ENCODE measurements around the gene HBEGF.

The HBEGF gene

DNA sequence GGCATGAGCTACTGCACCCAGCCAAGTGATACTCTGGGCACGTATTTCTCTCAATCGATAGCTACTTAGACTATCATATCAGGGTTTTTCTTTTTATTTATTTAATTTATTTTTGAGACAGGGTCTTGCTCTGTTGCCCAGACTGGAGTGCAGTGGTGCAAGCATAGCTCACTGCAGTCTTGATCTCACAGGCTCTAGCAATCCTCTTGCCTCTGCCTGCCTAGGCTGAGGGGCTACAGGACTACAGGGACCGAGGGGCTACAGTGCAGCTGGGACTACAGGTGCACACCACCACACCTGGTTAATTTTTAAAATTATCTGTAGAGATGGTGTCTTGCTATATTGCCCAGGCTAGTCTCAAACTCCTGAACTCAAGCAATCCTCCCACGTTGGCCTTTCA is 34.9 kb upstream of the HBEGF start:
- H3K9ac ChIP-seq (ENCODE audit: low read length) = no peak overlapping the region
- WGBS (ENCODE audit: extremely low coverage, insufficient coverage, insufficient read length) = no CpG with 5 or more reads among the region's 4 CpGs
- H3K14ac ChIP-seq (ENCODE audit: low read length) = no peak overlapping the region
- no peaks in the 10 kb centered on the region for H3K36me3 ChIP-seq (ENCODE audit: control insufficient read depth in 1 of 2, insufficient read depth in 2 of 2, low read length in 2 of 2)
- no peak for DNase-seq
- no peak overlapping the region for H3K23ac ChIP-seq (ENCODE audit: low read length)
- H2BK12ac ChIP-seq (ENCODE audit: low read length) = no peak overlapping the region
- H2AFZ ChIP-seq (ENCODE audit: insufficient read depth, low read length, poor library complexity) = no peak overlapping the region
- no peaks in the 10 kb centered on the region for H3K4me1 ChIP-seq (ENCODE audit: control insufficient read depth in 1 of 2, insufficient read depth in 2 of 2, low read length in 2 of 2)
- H3K18ac ChIP-seq (ENCODE audit: low read length) = no peak overlapping the region
- no peak overlapping the region for H3K4ac ChIP-seq (ENCODE audit: low read depth, low read length)
- no peak overlapping the region for H2BK120ac ChIP-seq (ENCODE audit: insufficient read depth, low read length, poor library complexity)
- no peak overlapping the region for H4K8ac ChIP-seq (ENCODE audit: low read depth, low read length)
- H3K27me3 ChIP-seq (ENCODE audit: insufficient read depth, low read length) = no peaks in the 10 kb centered on the region
- H3K27ac ChIP-seq (ENCODE audit: low read depth, low read length) = no peak overlapping the region
- H3K79me2 ChIP-seq (ENCODE audit: control insufficient read depth, insufficient read depth, low read length, poor library complexity) = no peaks in the 10 kb centered on the region
- no peak overlapping the region for H4K91ac ChIP-seq (ENCODE audit: low read depth, low read length)
- H3K9me3 ChIP-seq (ENCODE audit: insufficient read depth, low read depth, low read length) = no peaks in the 10 kb centered on the region
- H2AK5ac ChIP-seq (ENCODE audit: low read length) = peak overlapping the region; percentile 14
- H3K4me3 ChIP-seq (ENCODE audit: low read depth, low read length) = no peak overlapping the region
- no peak overlapping the region for H4K12ac ChIP-seq (ENCODE audit: low read depth, low read length)
- H2BK5ac ChIP-seq (ENCODE audit: low read depth, low read length, poor library complexity) = no peak overlapping the region
- H3K79me1 ChIP-seq (ENCODE audit: low read length) = no peaks in the 10 kb centered on the region
- no peak overlapping the region for H3K4me2 ChIP-seq (ENCODE audit: low read length)

DNA sequence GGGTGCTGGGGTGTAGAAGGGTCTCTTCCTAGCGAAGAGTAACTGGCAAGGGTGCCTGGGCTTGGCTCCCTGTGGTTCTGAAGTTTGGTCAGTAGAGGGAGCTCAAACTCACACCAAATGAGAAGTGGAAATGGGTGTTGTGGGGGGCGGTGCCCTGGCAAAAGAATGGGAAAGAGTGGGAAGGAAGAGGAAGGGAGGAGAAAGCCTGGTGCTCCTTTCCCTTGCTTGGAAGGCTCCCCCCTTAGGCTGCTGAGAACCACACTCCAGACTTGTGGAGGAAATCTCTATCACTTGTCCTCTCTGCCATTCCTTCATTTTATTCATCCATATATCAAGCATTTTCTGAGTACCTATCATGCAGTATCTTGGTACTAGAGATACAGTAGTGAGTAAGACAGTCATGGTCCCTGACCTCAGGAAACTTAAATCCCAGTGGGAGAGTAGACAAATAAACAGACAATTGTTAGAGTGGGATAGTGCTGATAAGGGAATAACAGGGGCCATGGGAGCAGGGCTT is 26.6 kb upstream of the HBEGF start:
- Histone ChIP-seq H2BK12ac (ENCODE audit: low read length) (no peak overlapping the region), H3K14ac (ENCODE audit: low read length) (no peak overlapping the region), H3K79me2 (ENCODE audit: control insufficient read depth, insufficient read depth, low read length, poor library complexity) (no peaks in the 10 kb centered on the region), H4K12ac (ENCODE audit: low read depth, low read length) (no peak overlapping the region), H2BK5ac (ENCODE audit: low read depth, low read length, poor library complexity) (no peak overlapping the region), H2AK5ac (ENCODE audit: low read length) (no peak overlapping the region), H2AFZ (ENCODE audit: insufficient read depth, low read length, poor library complexity) (no peak overlapping the region), H3K27ac (ENCODE audit: low read depth, low read length) (no peak overlapping the region), H3K4ac (ENCODE audit: low read depth, low read length) (no peak overlapping the region), H4K8ac (ENCODE audit: low read depth, low read length) (peak overlapping the region; percentile 54), H3K9ac (ENCODE audit: low read length) (no peak overlapping the region), H3K9me3 (ENCODE audit: insufficient read depth, low read depth, low read length) (no peaks in the 10 kb centered on the region), H3K4me1 (ENCODE audit: control insufficient read depth in 1 of 2, insufficient read depth in 2 of 2, low read length in 2 of 2) (peaks cover 0 to 2% of the 10 kb centered on the region in 2 experiments), H3K36me3 (ENCODE audit: control insufficient read depth in 1 of 2, insufficient read depth in 2 of 2, low read length in 2 of 2) (no peaks in the 10 kb centered on the region), H3K4me2 (ENCODE audit: low read length) (no peak overlapping the region), H3K27me3 (ENCODE audit: insufficient read depth, low read length) (no peaks in the 10 kb centered on the region), H3K79me1 (ENCODE audit: low read length) (no peaks in the 10 kb centered on the region), H3K4me3 (ENCODE audit: low read depth, low read length) (no peak overlapping the region), H3K18ac (ENCODE audit: low read length) (no peak overlapping the region), H3K23ac (ENCODE audit: low read length) (no peak overlapping the region), H2BK120ac (ENCODE audit: insufficient read depth, low read length, poor library complexity) (no peak overlapping the region), H4K91ac (ENCODE audit: low read depth, low read length) (no peak overlapping the region)
- peak; percentile 46 to 79 for DNase-seq
- WGBS (ENCODE audit: extremely low coverage, insufficient coverage, insufficient read length) = no CpG with 5 or more reads among the region's 2 CpGs

DNA sequence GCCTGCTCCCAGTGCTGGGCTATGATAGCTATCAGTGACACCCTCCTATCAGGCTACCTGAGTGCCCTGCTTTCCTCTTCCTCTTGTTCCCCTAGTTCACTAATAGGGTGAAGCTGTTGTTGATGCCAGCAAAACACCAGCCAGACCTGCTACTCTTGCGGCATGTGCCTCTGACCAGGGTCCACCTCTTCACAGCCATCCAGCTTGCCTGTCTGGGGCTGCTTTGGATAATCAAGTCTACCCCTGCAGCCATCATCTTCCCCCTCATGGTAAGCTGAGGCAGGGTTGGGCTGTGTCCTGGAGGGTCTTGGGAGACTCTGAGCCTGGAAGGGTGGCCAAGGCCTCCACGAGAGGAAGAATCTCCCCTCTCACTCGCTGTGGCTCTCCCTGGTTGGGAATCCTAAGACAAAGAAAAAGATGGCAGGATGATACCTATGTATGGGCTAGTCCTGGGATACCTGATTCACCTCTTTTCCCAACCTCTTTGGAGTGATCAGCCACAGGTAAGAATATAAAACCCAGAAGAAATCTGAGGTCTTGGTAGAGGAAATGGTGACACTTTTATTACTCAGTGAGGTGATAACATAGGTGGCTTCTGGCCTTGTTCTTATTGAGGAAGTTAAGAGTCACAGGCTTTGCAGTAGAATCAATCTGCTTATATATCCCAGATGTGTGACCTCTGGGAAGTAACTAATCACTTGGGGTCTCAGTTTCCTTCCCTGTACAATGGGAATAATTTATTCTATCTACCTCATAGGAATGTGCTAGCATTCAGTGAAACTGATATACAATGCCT is 25.2 kb upstream of the HBEGF start:
- Histone ChIP-seq H3K18ac (ENCODE audit: low read length) (no peak overlapping the region), H4K8ac (ENCODE audit: low read depth, low read length) (no peak overlapping the region), H3K27me3 (ENCODE audit: insufficient read depth, low read length) (no peaks in the 10 kb centered on the region), H3K4me2 (ENCODE audit: low read length) (no peak overlapping the region), H4K12ac (ENCODE audit: low read depth, low read length) (no peak overlapping the region), H2AK5ac (ENCODE audit: low read length) (no peak overlapping the region), H3K4ac (ENCODE audit: low read depth, low read length) (no peak overlapping the region), H3K79me2 (ENCODE audit: control insufficient read depth, insufficient read depth, low read length, poor library complexity) (no peaks in the 10 kb centered on the region), H2BK5ac (ENCODE audit: low read depth, low read length, poor library complexity) (no peak overlapping the region), H3K36me3 (ENCODE audit: control insufficient read depth in 1 of 2, insufficient read depth in 2 of 2, low read length in 2 of 2) (no peaks in the 10 kb centered on the region), H3K14ac (ENCODE audit: low read length) (no peak overlapping the region), H2AFZ (ENCODE audit: insufficient read depth, low read length, poor library complexity) (no peak overlapping the region), H2BK120ac (ENCODE audit: insufficient read depth, low read length, poor library complexity) (no peak overlapping the region), H2BK12ac (ENCODE audit: low read length) (no peak overlapping the region), H4K91ac (ENCODE audit: low read depth, low read length) (no peak overlapping the region), H3K4me3 (ENCODE audit: low read depth, low read length) (no peak overlapping the region), H3K79me1 (ENCODE audit: low read length) (no peaks in the 10 kb centered on the region), H3K4me1 (ENCODE audit: control insufficient read depth in 1 of 2, insufficient read depth in 2 of 2, low read length in 2 of 2) (peaks cover 0 to 2% of the 10 kb centered on the region in 2 experiments), H3K27ac (ENCODE audit: low read depth, low read length) (no peak overlapping the region), H3K23ac (ENCODE audit: low read length) (no peak overlapping the region), H3K9ac (ENCODE audit: low read length) (no peak overlapping the region), H3K9me3 (ENCODE audit: insufficient read depth, low read depth, low read length) (no peaks in the 10 kb centered on the region)
- DNase-seq = no peak
- WGBS (ENCODE audit: extremely low coverage, insufficient coverage, insufficient read length) = no CpG with 5 or more reads among the region's 3 CpGs

DNA sequence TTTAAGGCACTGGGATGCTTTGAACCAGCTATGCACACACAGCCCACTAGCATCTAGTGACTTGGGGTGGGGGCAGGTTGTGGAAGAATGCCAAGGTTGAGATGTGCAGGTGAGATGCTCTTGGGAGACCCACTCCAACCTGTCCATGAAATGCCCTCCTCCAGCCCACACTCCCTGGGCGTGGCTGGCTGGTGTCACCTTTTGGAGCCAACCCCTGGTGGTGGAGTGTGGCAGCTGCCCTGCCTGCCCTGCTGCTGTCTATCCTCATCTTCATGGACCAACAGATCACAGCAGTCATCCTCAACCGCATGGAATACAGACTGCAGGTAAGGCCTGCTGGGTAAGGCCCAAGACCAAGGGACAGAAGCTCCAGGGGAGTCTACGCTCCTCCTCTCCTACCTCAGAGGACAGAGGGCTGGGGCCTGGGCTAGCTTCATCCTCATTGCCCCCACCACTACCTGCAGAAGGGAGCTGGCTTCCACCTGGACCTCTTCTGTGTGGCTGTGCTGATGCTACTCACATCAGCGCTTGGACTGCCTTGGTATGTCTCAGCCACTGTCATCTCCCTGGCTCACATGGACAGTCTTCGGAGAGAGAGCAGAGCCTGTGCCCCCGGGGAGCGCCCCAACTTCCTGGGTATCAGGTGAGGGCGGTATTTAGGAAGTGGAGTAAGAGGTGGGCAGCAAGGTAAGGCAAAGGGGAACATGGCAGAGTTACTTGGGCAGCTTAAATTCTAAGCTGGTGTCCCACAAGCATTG is 21.0 kb upstream of the HBEGF start:
- whole genome bisulfite sequencing (ENCODE audit: extremely low coverage, insufficient coverage, insufficient read length) = no CpG with 5 or more reads among the region's 8 CpGs
- H3K14ac ChIP-seq (ENCODE audit: low read length) = no peak overlapping the region
- no peak overlapping the region for H3K9ac ChIP-seq (ENCODE audit: low read length)
- no peak overlapping the region for H4K12ac ChIP-seq (ENCODE audit: low read depth, low read length)
- no peak overlapping the region for H4K8ac ChIP-seq (ENCODE audit: low read depth, low read length)
- H3K4me3 ChIP-seq (ENCODE audit: low read depth, low read length) = no peak overlapping the region
- H2BK120ac ChIP-seq (ENCODE audit: insufficient read depth, low read length, poor library complexity) = no peak overlapping the region
- no peak overlapping the region for H3K23ac ChIP-seq (ENCODE audit: low read length)
- H3K27me3 ChIP-seq (ENCODE audit: insufficient read depth, low read length) = no peaks in the 10 kb centered on the region
- H4K91ac ChIP-seq (ENCODE audit: low read depth, low read length) = no peak overlapping the region
- no peaks in the 10 kb centered on the region for H3K36me3 ChIP-seq (ENCODE audit: control insufficient read depth in 1 of 2, insufficient read depth in 2 of 2, low read length in 2 of 2)
- H3K4me2 ChIP-seq (ENCODE audit: low read length) = no peak overlapping the region
- H3K9me3 ChIP-seq (ENCODE audit: insufficient read depth, low read depth, low read length) = peaks cover 2% of the 10 kb centered on the region
- H2AK5ac ChIP-seq (ENCODE audit: low read length) = no peak overlapping the region
- H2AFZ ChIP-seq (ENCODE audit: insufficient read depth, low read length, poor library complexity) = no peak overlapping the region
- no peak overlapping the region for H3K18ac ChIP-seq (ENCODE audit: low read length)
- H3K4ac ChIP-seq (ENCODE audit: low read depth, low read length) = no peak overlapping the region
- no peak for DNase-seq
- no peak overlapping the region for H3K27ac ChIP-seq (ENCODE audit: low read depth, low read length)
- no peaks in the 10 kb centered on the region for H3K79me2 ChIP-seq (ENCODE audit: control insufficient read depth, insufficient read depth, low read length, poor library complexity)
- no peak overlapping the region for H2BK5ac ChIP-seq (ENCODE audit: low read depth, low read length, poor library complexity)
- H3K79me1 ChIP-seq (ENCODE audit: low read length) = no peaks in the 10 kb centered on the region
- H2BK12ac ChIP-seq (ENCODE audit: low read length) = no peak overlapping the region
- H3K4me1 ChIP-seq (ENCODE audit: control insufficient read depth in 1 of 2, insufficient read depth in 2 of 2, low read length in 2 of 2) = peaks cover 0 to 6% of the 10 kb centered on the region in 2 experiments

Measured in trophoblast cell (in vitro differentiated cells and primary cell).